Astrocyte (in vitro differentiated cells and primary cell): ENCODE results near the gene AKAP11.

Experiments
- EZH2 ChIP-seq: IDR thresholded peaks from 2 replicates; pipeline ENCODE4 v1.6.1; 2012; ENCODE audit warnings: mild to moderate bottlenecking, low read length, inconsistent platforms; ENCODE audit not compliant: insufficient read depth
- TF ChIP-seq, protein P1 (sequence below): IDR thresholded peaks from 2 replicates; pipeline ENCODE4 v1.5.1; 2011; ENCODE audit warnings: low read depth, mild to moderate bottlenecking, inconsistent platforms, low read length, moderate library complexity; ENCODE audit not compliant: insufficient read depth

DNA sequence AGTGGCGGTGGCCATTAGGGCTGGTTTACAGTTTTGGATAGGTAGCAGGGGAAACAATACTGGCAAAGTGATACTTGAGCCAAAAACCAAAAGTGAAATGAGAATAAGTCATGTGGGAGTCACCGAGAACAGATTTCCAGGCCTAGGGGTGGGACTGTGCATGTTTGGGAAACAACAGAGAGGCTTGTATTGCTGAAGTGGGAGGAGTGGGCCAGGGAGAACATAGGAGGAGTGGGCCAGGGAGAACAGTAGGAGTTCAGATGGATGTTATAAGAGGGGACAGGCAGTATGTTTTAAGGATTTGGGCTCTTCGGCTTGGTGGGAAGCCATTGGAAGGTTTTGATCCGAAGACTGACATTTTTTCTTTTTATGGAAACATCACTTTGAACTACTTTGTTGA lies 35.5 kb downstream of the AKAP11 start:
- TF ChIP-seq, protein P1, sequence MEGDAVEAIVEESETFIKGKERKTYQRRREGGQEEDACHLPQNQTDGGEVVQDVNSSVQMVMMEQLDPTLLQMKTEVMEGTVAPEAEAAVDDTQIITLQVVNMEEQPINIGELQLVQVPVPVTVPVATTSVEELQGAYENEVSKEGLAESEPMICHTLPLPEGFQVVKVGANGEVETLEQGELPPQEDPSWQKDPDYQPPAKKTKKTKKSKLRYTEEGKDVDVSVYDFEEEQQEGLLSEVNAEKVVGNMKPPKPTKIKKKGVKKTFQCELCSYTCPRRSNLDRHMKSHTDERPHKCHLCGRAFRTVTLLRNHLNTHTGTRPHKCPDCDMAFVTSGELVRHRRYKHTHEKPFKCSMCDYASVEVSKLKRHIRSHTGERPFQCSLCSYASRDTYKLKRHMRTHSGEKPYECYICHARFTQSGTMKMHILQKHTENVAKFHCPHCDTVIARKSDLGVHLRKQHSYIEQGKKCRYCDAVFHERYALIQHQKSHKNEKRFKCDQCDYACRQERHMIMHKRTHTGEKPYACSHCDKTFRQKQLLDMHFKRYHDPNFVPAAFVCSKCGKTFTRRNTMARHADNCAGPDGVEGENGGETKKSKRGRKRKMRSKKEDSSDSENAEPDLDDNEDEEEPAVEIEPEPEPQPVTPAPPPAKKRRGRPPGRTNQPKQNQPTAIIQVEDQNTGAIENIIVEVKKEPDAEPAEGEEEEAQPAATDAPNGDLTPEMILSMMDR: no peak
- no peak for TF ChIP-seq EZH2
